ENCODE results near the gene SLC38A9.

GRCh38 chr5:55667938-55668337 lies 44.2 kb downstream of the SLC38A9 start:
- TF ChIP-seq CTCF (IDR thresholded peaks at IDR 0.05) (no peak), POLR2A (IDR thresholded peaks at IDR 0.05) (no peak)
